HG02885 (cell line): ENCODE results near the gene PROCA1.

Experiments
- ATAC-seq: cut with Tn5 transposase; IDR thresholded peaks from one replicate; pipeline ENCODE4 v1.9.1; 2021; ENCODE audit warnings: mild to moderate bottlenecking; ENCODE audit not compliant: unreplicated experiment, poor library complexity

The PROCA1 gene, protein sequence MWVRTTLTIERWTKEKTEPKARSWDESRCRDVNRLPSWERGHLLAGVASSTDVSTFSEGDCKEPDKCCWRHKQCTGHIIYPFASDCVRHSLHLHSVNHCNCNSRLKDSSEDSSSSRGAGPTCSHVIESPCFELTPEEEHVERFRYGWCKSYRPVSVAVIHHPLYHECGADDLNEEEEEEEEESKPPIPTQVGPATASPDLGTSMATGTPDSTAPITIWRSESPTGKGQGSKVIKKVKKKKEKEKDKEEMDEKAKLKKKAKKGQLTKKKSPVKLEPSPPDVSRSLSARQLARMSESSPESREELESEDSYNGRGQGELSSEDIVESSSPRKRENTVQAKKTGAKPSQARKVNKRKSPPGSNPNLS

DNA sequence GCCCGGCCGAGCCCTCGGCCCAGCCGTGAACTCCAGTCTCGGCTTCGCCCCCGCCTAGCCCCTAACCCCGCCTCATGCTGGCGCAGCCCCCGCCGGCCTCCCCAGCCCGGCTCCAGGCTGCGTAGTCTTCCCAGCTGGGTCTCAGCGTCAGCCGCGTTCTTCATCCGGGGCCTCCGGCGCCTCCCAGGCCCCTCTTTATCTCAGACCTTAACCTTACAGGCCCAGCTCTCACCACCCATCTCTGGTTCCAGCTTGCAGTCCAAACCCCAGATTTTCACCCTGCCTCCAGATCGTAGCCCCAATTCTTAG is at the start of gene PROCA1:
Gene PROCA1, minus strand, starts transcription at position 166 of the 309 bp plus-strand sequence. CDS start 228 bp downstream, outside the sequence.
- ATAC-seq, result peak; percentile 17

DNA sequence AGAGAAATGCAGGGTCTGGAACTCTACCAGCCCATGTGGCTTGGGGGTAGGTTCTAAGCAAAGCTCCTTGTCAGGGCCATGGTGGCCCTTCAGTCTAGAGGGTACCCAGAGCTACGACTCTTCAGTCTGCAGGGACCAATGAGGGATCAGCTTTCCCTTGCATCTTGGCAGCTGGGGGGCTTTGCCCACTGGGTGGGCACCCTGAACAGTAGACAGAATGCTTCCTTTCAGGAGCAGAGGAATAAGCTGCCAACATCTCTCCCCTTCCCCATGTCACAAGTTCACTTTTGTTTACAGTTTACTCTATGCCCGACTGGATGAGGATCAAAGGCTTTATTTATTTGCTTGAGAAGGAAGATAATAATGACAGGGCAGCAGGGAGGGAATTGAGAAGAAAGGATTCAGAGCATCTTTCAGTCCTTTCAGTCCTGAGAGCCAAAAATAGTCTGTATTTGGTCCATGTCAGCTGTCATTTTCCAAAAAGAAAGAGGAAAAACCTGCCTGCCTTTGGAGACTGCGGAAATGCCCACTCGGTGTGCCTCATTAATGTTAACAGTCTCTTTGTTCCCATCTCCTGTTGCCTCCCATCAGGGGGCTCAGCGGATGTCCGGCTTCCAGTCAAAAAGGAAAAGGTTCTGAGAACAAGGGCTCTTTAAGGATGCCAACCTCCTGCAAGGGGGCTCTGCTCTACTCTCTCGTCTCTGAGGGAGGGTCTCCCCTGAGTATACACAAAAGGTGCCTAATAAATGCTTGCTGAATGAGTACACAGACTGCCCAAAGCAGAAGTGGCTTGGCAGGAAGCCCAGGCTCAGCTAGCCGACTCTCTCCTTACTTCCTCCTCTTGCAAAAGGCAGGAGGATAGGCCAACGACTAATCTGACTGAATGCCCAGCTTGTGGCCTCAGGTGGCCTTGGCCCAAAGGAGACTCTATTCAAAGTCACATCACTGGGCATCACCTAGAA is 49.2 kb upstream of the PROCA1 start:
- no peak for ATAC-seq

DNA sequence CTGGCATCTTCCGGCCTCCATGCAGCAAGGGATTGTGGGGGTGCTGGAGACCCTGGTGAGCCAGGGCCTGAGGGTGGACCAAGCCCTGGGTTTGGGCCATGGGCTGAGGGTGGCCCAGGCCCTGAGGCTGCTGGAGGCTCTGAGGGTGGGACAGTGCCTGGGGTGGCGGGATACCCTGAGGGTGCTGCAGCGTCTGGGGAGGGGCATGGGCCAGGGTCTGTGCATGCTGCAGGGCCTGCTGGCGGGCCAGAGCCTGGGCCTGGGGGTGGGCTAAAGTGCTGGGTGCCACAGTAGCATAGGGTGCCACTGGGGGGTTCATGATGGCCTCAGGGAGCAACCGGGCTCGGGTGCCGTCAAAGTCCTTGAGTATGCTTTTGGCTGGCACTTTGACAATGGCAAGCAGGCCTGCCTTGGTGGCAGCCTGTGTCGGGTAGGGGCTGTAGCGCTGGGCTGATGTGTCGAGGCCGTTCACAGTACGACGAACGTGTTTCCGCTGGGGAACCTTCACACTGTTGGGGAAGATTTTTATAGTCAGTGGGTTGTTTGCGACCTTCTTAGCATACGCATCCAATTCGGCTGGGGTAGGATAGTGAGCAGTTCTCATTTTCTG is 47.7 kb upstream of the PROCA1 start:
- no peak for ATAC-seq

DNA sequence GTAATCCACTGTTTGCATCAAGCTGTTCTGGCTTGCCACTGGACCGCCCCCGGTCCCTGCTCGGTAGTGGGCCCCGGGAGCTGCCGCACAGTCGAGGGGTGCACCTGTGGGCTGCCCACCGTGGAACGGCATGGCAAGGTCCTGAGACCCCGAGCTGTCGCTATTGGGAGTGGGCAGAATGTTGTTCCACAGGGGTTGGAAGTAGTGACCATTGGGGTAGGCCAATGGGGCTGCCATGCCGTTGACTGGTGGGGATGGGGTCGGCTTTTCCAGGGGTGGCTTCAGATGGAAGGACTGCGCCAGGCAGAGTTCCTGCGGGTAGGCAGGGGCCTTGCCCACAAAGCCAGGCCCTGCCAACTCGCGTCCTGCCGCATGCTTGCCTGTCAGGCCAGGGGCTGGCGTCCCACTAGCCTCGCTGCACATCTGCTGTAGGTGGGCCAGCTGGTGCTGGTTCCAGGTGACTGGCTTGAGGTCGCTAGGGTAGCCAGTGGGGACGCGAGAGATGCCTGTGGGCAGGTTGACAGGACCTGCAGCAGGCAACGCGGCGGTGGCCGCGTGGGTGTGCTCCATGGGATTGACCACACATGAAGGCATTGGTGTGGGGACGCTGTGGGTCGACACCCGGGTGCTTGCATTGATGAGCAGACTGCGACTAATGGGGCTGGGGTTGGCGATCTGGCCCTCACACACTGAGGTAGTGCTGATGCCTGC is 46.9 kb upstream of the PROCA1 start:
- no peak for ATAC-seq

DNA sequence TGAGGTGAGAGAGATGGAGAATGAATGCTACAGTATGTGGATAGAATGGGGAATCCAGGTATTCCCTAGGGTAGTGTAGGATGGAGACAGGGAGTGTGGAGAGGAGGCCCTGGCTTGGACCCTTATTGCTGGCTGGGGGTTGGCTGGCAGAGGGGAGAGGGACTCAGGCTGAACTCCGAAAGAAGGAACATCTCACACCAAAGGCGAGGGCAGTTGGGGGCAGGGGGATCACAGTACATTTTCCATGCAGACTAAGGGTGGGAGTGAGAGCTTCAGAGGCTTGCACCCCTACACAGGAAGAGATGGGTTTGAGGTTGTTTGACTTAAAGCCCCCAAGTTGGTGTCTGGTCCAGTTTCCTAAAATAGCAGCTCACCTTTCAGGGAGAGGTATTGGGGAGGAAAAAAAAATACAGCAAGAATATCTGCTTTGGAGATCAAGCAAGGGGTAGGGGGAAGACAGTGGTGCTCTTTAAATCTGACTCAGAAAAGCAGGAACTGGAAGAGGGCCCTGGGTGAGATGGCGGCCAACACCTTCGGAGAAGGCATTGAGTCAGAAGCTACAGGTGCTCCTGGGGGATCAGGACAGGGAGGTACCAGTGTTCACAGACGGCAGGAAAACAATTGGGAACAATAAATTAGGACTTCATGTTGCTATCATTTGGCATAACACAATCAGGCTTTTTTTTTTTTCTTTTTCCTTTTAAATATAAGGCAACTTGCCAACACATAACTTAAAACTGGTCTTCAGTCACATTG is 44.5 kb upstream of the PROCA1 start:
- ATAC-seq, result no peak

DNA sequence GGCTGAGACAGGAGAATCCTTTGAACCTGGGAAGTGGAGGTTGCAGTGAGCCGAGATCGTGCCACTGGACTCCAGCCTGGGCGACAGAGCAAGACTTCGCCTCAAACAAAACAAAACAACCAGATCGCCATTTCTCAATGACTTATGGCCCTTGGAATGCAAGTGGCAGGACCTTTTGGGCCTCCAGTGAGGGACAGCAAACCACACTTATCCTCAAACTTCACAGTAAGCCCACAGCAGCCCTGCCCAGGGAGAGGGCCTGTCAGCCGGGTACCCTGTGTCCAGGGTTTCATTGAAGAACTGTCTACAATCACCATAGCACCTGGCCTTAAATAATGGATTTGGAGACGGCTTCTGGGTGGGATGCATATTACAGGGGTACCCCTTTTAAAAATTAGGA is 43.8 kb upstream of the PROCA1 start:
- no peak for ATAC-seq

DNA sequence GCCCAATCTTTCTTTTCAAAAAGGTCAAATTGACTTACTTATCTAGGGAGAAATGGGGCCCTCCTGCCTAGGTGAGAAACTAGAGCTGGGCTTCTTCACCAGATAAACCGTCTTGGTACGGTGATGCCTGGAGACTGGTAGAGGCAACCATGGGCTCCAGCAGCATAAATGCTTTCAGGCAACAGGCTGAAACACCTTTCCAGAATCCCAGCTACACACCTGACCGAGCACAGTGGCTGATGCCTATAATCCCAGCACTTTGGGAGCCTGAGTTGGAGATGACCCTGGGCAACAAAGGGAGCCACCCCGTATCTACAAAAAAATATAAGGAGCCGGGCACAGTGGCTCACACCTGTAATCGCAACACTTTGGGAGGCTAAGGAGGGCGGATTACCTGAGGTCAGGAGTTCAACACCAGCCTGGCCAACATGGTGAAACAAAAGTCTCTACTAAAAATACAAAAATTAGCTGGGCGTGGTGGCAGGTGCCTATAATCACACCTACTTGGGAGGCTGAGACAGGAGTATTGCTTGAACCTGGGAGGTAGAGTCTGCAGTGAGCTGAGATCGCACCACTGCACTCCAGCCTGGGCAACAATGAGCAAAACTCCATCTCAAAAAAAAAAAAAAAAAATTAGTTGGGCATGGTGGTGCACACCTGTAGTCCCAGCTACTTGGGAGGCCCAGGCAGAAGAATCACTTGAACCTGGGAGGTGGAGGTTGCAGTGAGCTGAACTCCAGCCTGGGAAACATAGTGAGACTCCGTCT is 40.1 kb upstream of the PROCA1 start:
- ATAC-seq, result no peak

DNA sequence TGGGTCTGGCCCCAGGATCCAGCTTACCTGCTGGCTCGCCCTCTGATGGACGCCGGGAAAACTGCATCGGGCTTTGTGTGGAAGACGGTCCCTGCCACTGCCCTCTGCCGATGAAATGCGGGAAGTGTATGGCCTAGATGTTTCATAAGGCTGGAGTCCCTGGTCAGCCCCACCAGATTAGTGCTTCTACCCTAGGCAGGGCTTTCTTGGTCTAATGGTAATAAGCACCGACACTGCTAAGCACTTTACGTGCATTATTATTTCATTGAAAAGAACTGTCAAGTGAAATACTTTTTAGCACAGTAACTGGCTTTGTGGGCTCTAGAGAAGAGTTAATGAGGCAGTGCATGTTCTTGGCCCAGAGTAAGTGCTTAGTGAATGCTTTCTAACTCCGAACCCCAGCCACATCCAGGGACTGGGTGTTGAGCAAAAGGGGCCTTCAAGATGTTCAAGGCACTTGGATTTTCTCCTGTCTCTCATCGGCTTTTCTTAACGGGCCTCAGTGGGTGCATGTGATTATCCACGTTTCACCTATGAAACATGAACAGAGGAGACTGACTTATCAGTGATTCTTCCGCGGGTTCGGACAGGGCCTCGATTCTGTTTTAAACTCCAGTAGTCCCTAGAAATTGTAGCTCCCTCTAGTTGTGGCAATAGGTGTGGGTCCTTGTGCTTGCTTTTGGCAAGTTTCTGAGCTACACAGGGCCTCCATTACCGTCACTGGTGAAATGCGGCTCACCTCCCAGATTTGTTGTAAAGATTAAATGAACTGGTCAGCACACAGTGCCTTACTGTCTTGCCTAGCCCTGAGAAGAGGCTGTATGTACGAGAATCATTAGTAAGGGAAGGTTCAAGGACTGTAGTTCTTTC is 38.7 kb upstream of the PROCA1 start:
- peak; percentile 77 for ATAC-seq

DNA sequence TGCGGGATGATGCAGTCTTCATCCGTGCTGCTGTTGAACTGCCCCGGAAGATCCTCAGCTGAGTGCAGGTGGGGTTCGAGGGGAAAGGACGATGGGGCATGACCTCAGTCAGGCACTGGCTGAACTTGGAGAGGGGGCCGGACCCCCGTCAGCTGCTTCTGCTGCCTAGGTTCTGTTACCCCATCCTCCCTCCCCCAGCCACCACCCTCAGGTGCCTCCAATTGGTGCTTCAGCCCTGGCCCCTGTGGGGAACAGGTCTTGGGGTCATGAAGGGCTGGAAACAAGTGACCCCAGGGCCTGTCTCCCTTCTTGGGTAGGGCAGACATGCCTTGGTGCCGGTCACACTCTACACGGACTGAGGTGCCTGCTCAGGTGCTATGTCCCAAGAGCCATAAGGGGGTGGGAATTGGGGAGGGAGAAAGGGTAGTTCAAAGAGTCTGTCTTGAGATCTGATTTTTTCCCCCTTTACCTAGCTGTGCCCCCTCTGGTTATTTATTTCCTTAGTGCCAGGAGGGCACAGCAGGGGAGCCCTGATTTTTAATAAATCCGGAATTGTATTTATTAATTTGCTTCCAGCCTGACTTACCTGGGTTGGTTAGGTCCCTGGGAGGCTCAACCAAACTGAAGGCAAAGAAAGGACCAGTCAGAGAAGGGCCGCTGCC is 38.0 kb upstream of the PROCA1 start:
- ATAC-seq, result no peak

DNA sequence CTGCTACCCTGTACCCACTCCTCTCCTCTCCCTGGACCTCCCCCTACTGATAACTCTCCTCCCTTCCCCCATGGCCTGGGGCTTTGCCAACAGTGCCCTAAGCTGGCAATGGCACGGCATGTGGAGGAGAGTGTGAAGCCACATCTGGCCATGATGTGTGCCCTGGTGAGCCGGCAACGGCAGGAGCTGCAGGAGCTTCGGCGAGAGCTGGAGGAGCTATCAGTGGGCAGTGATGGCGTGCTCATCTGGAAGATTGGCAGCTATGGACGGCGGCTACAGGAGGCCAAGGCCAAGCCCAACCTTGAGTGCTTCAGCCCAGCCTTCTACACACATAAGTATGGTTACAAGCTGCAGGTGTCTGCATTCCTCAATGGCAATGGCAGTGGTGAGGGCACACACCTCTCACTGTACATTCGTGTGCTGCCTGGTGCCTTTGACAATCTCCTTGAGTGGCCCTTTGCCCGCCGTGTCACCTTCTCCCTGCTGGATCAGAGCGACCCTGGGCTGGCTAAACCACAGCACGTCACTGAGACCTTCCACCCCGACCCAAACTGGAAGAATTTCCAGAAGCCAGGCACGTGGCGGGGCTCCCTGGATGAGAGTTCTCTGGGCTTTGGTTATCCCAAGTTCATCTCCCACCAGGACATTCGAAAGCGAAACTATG is 37.3 kb upstream of the PROCA1 start:
- no peak for ATAC-seq

DNA sequence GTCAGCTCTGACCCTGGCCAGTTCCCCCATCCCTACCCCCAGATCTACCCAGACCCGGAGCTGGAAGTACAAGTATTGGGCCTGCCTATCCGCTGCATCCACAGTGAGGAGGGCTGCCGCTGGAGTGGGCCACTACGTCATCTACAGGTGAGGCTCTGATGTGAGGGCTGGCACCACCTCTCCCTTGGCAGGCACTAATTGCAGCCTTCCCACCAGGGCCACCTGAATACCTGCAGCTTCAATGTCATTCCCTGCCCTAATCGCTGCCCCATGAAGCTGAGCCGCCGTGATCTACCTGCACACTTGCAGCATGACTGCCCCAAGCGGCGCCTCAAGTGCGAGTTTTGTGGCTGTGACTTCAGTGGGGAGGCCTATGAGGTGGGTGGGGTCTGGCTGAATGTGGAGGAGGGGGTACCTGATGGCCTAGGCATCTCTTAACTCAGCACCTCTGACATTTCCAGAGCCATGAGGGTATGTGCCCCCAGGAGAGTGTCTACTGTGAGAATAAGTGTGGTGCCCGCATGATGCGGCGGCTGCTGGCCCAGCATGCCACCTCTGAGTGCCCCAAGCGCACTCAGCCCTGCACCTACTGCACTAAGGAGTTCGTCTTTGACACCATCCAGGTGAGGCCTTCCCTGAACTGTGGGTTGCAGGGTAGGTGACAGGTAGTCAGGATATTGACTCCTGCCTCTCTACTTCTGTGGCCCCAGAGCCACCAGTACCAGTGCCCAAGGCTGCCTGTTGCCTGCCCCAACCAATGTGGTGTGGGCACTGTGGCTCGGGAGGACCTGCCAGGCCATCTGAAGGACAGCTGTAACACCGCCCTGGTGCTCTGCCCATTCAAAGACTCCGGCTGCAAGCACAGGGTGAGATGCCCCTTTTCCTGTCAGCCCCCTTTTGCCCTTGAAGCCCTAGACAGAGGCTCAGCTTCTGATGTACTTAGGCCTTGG is 36.4 kb upstream of the PROCA1 start:
- no peak for ATAC-seq

DNA sequence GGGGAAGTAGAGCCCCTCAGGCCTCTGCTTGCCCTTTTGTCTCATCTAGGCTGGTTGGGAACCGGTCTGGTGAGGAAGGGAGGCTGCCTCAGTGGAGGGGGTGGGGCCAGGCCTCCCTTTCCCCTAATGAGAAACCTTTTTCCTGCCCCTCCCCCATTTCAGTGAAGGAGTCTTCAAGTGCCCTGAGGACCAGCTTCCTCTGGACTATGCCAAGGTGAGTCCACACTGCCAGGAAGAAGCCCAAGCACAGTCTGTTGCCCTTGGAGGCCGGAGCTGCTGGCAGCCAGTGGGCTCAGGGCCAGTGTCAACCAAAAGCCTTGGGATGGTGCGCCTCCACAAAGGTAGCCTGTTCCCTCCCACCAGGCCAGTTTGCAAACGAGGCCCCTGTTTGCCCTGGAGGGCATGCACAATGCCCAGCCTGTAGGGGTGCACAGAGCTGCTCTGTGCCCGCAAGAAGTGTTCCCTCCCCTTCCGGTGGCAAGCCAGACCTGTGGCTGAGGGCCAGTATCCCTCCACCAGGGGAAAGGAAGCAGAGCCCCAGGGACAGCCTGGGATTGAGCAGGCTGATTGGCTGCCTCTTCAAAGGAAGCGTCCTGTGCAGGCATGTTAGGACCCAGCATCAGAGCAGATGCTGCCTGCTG is 35.5 kb upstream of the PROCA1 start:
- no peak for ATAC-seq

DNA sequence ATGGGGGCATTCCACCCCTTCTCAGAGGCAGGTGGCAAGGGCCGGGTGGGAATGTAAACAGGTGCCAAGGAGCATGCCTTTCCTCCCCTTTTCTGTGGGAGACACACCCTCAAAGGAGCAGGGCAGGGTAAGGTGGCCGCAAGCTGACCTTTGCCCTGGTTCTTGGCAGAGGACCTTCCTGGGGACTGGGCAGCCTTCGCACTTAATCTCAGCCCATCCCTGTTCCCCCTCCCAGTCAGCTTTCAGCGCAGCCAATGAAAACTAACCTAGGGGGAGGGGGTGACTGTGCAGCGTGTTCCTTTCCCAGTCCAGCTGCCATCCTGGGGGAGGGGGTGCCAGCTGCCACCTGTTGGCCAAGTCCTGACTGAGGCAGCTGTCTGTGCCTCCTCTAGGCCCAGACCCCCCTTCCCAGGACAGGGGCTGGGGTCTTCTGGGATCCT is 34.9 kb upstream of the PROCA1 start:
- ATAC-seq, result no peak

DNA sequence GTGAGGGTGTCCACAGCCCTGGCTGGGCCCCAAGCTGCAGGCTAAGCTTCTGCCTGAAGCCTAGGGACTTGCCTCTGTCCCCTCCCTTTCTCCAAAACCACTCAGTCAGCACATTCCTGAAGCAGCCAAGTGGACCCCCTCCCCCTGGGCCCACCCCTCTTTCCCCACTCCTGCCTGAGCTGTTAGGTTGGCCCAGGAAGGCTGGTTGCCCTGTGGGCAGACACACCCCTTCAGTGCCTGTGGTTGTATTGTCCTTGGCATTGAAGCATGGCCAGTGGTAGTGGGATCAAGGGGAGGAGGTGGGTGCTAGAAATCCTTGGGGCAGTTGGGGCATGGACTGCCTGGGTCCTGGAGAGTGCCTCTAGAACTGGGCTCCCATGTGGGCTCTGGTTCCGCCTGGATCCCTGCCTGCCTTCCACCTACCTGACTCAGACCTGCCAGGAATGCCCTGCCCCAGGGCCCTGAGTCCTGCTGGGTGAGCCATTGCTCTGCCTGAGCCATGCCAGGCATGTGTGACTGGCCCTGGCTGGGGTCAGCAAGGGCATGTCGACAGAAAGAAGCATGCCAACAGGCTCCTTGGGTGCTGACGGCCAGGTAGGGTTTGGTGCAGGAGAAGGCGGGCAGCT is 34.2 kb upstream of the PROCA1 start:
- ATAC-seq, result no peak
